HCT116 (cell line): ENCODE data around the gene ACAP3.

Experiments used
- CEBPB ChIP-seq: IDR thresholded peaks from 2 replicates; pipeline ENCODE4 v1.6.1; 2012; ENCODE audit warnings: low read depth
- POLR2AphosphoS5 ChIP-seq: IDR thresholded peaks from 2 replicates; pipeline ENCODE4 v1.6.1; 2011; ENCODE audit warnings: mild to moderate bottlenecking, low read depth, low read length, moderate library complexity
- RAD21 ChIP-seq: IDR thresholded peaks from 2 replicates; pipeline ENCODE4 v1.6.1; 2012; ENCODE audit warnings: low read depth, mild to moderate bottlenecking
- TCF7L2 ChIP-seq: IDR thresholded peaks from 2 replicates; pipeline ENCODE4 v1.7.0; 2011; ENCODE audit warnings: borderline replicate concordance, inconsistent platforms; ENCODE audit not compliant: insufficient read depth, insufficient read length; ENCODE audit errors: extremely low read depth
- TF ChIP-seq, protein P1 (sequence below), 3 experiments: fragments of 200-600 bp in 1 of 3; sonication (generic) in 1 of 3; IDR thresholded peaks in 2 of 3; conservative IDR thresholded peaks in 1 of 3; 2 replicates each; pipeline ENCODE4 v1.5.1; 2012 to 2017; ENCODE audit warnings: low read depth in 2 of 3, low read length in 2 of 3, antibody characterized with exemption in 1 of 3, borderline replicate concordance in 1 of 3, control low read depth in 1 of 3, mild to moderate bottlenecking in 1 of 3, mixed read lengths in 1 of 3, mixed run types in 1 of 3, moderate library complexity in 1 of 3; ENCODE audit not compliant: insufficient read depth in 1 of 3
- TF ChIP-seq, protein P2 (sequence below): IDR thresholded peaks from 2 replicates; pipeline ENCODE4 v1.6.1; 2012

GRCh38 chr1:1262071-1262470, 45.7 kb downstream of the ACAP3 start:
- no peak for TF ChIP-seq POLR2AphosphoS5
- no peak for TF ChIP-seq CEBPB
- TF ChIP-seq, protein P1, sequence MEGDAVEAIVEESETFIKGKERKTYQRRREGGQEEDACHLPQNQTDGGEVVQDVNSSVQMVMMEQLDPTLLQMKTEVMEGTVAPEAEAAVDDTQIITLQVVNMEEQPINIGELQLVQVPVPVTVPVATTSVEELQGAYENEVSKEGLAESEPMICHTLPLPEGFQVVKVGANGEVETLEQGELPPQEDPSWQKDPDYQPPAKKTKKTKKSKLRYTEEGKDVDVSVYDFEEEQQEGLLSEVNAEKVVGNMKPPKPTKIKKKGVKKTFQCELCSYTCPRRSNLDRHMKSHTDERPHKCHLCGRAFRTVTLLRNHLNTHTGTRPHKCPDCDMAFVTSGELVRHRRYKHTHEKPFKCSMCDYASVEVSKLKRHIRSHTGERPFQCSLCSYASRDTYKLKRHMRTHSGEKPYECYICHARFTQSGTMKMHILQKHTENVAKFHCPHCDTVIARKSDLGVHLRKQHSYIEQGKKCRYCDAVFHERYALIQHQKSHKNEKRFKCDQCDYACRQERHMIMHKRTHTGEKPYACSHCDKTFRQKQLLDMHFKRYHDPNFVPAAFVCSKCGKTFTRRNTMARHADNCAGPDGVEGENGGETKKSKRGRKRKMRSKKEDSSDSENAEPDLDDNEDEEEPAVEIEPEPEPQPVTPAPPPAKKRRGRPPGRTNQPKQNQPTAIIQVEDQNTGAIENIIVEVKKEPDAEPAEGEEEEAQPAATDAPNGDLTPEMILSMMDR (IDR thresholded peaks at IDR 0.05 in 2 of 3, conservative IDR thresholded peaks at IDR 0.05 in 1 of 3; ENCODE audit: borderline replicate concordance in 1 of 3, insufficient read depth in 1 of 3, low read depth in 2 of 3, low read length in 2 of 3) = no peak
- TF ChIP-seq RAD21 = no peak
- TF ChIP-seq TCF7L2 = no peak
- TF ChIP-seq, protein P2, sequence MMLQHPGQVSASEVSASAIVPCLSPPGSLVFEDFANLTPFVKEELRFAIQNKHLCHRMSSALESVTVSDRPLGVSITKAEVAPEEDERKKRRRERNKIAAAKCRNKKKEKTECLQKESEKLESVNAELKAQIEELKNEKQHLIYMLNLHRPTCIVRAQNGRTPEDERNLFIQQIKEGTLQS = no peak
